ENCODE results near the gene PCSK7. TPM values are rescaled to one million over a fixed set of nuclear protein-coding genes. Genes with fewer than 3 reads are reported as not detected.
A peak's percentile ranks its signal among the peaks of the same experiment; 100 is the strongest.
"Not testable (repeated sequence)": the region's sequence is repeated elsewhere in the genome, so short reads cannot be mapped to it uniquely, and the experiment has no call there.

The PCSK7 gene
- total RNA-seq, 4 donors from 2014 or later = 28.7 to 53.3 (median 45.0) TPM

DNA sequence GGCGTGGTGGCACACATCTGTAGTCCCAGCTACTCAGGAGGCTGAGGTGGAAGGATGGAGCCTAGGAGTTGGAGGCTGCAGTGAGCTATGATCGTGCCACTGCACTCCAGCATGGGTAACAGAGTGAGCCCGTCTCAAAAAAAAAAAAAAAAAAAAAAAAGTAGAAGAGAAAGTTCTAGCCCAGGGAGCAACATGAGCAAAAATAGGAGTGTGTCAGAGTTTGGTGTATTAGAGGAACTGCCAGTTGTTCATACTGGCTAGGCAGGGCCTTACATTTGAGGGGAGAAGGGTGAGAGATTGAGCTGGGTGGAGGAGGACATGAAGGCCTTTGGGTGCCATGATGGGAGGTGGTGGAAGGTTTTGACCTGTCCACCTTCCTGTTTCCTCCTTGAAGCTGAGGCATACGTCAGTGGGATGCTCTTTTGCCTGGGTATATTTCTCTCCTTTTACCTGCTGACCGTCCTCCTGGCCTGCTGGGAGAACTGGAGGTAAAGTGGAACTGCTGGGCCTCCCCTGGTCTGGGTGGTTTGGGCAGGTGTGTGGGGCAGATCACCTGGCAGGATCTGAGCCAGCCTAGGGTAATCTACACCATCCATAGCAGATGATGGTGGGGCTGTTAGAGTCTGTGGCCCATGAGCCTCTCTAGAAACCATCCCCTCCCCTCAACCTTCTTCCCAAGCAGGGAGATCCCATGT, 46.0 kb downstream of the PCSK7 start:
- 58 to 85% methylated on average over 4 to 5 of the region's 5 CpGs for WGBS, 2 donors
- Histone ChIP-seq H3K36me3 (peaks cover 8 to 92% (median 31%) of the 10 kb centered on the region in 3 donors), H3K27me3 (no peaks in the 10 kb centered on the region), H3K4me1 (peaks cover 0 to 33% (median 9%) of the 10 kb centered on the region in 3 donors), H3K4me3 (no peak overlapping the region), H3K9me3 (no peaks in the 10 kb centered on the region), H3K27ac (peak overlapping the region in 2 of 4 donors; percentile 50 to 52)
- no peak for TF ChIP-seq CTCF (IDR thresholded peaks at IDR 0.05)
- no peak for TF ChIP-seq POLR2A (IDR thresholded peaks at IDR 0.05)
- intact Hi-C loops (cut with DNase I) = no loop called here
- DNase-seq = no peak

GRCh38 chr11:117183724-117184349, 48.0 kb downstream of the PCSK7 start:
- no peaks in the 10 kb centered on the region for H3K9me3 ChIP-seq
- H3K27ac ChIP-seq = peak overlapping the region in 1 of 4 donors; percentile 34
- TF ChIP-seq CTCF (IDR thresholded peaks at IDR 0.05) (no peak), POLR2A (IDR thresholded peaks at IDR 0.05) (no peak)
- peaks cover 3 to 72% (median 15%) of the 10 kb centered on the region in 3 donors for H3K36me3 ChIP-seq
- no peaks in the 10 kb centered on the region for H3K27me3 ChIP-seq
- intact Hi-C loops (cut with DNase I) = loop anchor here (5.0 kb wide), 1 partner anchor 43 kb away; no protein-coding TSS in a partner anchor
- peaks cover 9 to 44% (median 22%) of the 10 kb centered on the region in 3 donors for H3K4me1 ChIP-seq
- 69 to 84% methylated on average over 9 to 10 of the region's 11 CpGs for WGBS, 2 donors
- no peak overlapping the region for H3K4me3 ChIP-seq
- no peak for DNase-seq

DNA sequence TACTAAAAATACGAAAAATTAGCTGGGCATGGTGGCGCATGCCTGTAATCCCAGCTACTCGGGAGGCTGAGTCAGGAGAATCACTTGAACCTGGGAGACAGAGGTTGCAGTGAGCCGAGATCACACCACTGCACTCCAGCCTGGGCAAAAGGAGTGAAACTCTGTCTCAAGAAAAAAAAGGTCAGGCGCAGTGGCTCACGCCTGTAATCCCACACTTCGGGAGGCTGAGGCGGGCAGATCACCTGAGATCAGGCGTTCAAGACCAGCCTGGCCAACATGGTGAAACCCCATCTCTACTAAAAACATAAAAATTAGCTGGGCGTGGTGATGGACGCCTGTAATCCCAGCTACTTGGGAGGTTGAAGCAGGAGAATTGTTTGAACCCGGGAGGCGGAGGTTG, 48.7 kb downstream of the PCSK7 start:
- intact Hi-C loops (cut with DNase I) = loop anchor here (5.0 kb wide), 1 partner anchor 44 kb away; no protein-coding TSS in a partner anchor
- not testable (repeated sequence) for H3K9me3 ChIP-seq, DNase-seq, H3K4me3 ChIP-seq, H3K27me3 ChIP-seq, H3K27ac ChIP-seq
- 92% methylated on average over 9 to 13 of the region's 13 CpGs for WGBS, 2 donors
- Histone ChIP-seq H3K4me1 (peaks cover 10 to 47% (median 23%) of the 10 kb centered on the region in 3 donors), H3K36me3 (peaks cover 0 to 65% (median 12%) of the 10 kb centered on the region in 3 donors)

- TF ChIP-seq CTCF (IDR thresholded peaks at IDR 0.05) = no peak
- TF ChIP-seq POLR2A (IDR thresholded peaks at IDR 0.05) = no peak
- no peak overlapping the region for H3K4me3 ChIP-seq
- peaks cover 16 to 53% (median 30%) of the 10 kb centered on the region in 3 donors for H3K4me1 ChIP-seq
- DNase-seq = no peak
- no peaks in the 10 kb centered on the region for H3K9me3 ChIP-seq
- intact Hi-C loops (cut with DNase I) = loop anchor here (5.0 kb wide), 1 partner anchor 45 kb away; no protein-coding TSS in a partner anchor
- H3K36me3 ChIP-seq = peaks cover 0 to 59% (median 6%) of the 10 kb centered on the region in 3 donors
- no peaks in the 10 kb centered on the region for H3K27me3 ChIP-seq
- 90 to 94% methylated on average over 8 to 9 of the region's 10 CpGs for WGBS, 2 donors
- no peak overlapping the region for H3K27ac ChIP-seq
These were observed 49.3 kb downstream of the PCSK7 start for GRCh38 chr11:117182551-117182935.

- Histone ChIP-seq H3K36me3 (peaks cover 0 to 52% (median 6%) of the 10 kb centered on the region in 3 donors), H3K4me1 (peaks cover 16 to 55% (median 30%) of the 10 kb centered on the region in 3 donors), H3K27ac (no peak overlapping the region), H3K4me3 (no peak overlapping the region), H3K9me3 (no peaks in the 10 kb centered on the region), H3K27me3 (no peaks in the 10 kb centered on the region)
- intact Hi-C loops (cut with DNase I) = loop anchor here (5.0 kb wide), 1 partner anchor 45 kb away; no protein-coding TSS in a partner anchor
- WGBS, 2 donors = 93 to 100% methylated on average over 3 to 12 of the region's 22 CpGs
- TF ChIP-seq CTCF (IDR thresholded peaks at IDR 0.05) (no peak), POLR2A (IDR thresholded peaks at IDR 0.05) (no peak)
- no peak for DNase-seq
These were observed 50.0 kb downstream of the PCSK7 start for GRCh38 chr11:117181586-117182550.
